Retinal pigment epithelial cell (primary cell): ENCODE measurements around the gene BAG5.

Experiments
- DNase-seq: peaks from one replicate; pipeline ENCODE4 v3.0.0-alpha.2; 2010; ENCODE audit warnings: low read depth
- H3K4me3 ChIP-seq: 2 replicates; pipeline ENCODE4 v1.5.1; 2011; ENCODE audit warnings: mild to moderate bottlenecking, low read length, control low read depth, moderate library complexity
- TF ChIP-seq, protein P1 (sequence below): conservative IDR thresholded peaks from 2 replicates; pipeline ENCODE4 v1.5.1; 2011; ENCODE audit warnings: low read depth, low read length, control low read depth, inconsistent platforms

Gene BAG5

DNA sequence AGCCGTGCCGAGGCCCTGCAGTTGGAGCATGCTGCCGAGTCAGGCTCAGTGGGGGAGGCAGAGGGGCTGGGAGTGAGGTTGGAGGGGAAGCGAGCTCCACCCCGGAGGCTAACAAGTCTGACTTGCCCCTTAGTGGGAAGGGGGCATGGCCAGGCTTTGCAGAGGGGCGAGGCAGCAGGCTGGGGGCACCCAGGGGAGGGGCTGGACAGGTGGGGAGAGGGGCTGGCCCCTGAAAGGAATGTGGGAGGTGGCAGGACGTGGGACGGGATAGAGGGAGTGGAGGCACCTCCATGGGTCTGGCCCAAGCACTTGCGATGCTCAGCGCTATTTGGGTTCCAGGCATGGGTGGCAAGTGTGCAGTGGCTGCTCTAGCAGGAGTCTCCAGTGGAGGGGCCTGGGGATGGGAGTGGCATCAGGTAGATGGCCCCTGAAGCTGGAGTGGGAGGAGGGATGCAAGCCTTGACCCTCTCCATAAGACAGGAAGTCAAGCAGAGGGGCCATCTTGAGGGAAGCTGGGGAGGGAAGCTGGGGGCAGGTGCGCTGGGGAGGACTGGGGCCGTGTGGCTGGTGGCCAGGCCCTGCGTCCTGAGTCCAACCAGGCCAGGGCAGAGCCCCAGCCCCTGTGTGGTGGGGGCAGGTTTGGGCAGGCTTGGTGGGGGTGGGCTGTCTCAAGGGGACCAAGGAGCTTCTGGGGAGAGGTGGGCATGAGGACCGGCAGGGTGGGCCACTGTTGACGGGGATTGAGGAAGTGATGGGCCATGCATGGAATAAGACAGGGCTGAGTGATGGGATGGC is 30.8 kb downstream of the BAG5 start:
- no peak overlapping the region for H3K4me3 ChIP-seq
- no peak for DNase-seq
- TF ChIP-seq, protein P1, sequence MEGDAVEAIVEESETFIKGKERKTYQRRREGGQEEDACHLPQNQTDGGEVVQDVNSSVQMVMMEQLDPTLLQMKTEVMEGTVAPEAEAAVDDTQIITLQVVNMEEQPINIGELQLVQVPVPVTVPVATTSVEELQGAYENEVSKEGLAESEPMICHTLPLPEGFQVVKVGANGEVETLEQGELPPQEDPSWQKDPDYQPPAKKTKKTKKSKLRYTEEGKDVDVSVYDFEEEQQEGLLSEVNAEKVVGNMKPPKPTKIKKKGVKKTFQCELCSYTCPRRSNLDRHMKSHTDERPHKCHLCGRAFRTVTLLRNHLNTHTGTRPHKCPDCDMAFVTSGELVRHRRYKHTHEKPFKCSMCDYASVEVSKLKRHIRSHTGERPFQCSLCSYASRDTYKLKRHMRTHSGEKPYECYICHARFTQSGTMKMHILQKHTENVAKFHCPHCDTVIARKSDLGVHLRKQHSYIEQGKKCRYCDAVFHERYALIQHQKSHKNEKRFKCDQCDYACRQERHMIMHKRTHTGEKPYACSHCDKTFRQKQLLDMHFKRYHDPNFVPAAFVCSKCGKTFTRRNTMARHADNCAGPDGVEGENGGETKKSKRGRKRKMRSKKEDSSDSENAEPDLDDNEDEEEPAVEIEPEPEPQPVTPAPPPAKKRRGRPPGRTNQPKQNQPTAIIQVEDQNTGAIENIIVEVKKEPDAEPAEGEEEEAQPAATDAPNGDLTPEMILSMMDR, result no peak

DNA sequence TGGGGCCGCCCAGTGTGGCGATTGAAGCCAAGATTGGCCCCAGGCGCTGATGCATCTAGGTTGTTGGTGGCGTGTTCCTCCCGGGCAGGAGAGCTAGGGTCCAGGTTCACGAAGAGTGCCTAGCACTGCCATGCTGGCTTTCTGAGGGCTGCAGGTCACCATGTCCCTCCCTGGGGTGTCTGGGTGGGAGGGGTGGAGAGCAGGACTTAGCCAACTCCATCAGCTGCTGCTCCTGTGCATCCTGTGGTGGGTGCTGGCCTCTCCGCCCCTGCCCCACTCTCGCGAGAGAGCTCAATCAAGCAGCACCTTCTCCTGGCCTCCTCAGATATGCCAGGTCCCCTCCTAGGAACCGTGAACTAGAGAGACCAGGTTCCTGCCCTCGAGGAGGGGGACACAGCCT is 31.6 kb downstream of the BAG5 start:
- DNase-seq, result no peak
- no peak overlapping the region for H3K4me3 ChIP-seq
- TF ChIP-seq, protein P1, result no peak

DNA sequence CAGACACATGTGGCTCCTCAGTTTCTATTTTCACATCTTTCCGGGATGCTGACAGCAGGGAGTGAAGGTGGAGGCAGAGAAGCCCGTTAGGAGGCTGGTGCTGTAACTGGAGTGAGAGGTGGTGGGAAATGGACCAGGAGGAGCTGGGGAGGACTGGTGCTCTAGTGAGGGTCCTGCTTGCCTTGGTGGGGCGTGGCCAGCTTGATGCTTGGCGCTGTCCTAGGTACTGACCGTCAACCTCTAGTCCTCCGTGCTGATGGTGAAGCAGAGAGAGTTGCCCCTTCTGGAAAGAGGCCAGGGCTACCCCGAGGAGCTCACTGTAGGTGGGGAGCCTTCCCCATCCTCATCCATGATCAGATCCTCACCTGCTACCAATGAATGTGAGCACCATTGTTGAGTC is 32.1 kb downstream of the BAG5 start:
- peak overlapping the region; percentile 90 for H3K4me3 ChIP-seq
- TF ChIP-seq, protein P1, result no peak
- no peak for DNase-seq

DNA sequence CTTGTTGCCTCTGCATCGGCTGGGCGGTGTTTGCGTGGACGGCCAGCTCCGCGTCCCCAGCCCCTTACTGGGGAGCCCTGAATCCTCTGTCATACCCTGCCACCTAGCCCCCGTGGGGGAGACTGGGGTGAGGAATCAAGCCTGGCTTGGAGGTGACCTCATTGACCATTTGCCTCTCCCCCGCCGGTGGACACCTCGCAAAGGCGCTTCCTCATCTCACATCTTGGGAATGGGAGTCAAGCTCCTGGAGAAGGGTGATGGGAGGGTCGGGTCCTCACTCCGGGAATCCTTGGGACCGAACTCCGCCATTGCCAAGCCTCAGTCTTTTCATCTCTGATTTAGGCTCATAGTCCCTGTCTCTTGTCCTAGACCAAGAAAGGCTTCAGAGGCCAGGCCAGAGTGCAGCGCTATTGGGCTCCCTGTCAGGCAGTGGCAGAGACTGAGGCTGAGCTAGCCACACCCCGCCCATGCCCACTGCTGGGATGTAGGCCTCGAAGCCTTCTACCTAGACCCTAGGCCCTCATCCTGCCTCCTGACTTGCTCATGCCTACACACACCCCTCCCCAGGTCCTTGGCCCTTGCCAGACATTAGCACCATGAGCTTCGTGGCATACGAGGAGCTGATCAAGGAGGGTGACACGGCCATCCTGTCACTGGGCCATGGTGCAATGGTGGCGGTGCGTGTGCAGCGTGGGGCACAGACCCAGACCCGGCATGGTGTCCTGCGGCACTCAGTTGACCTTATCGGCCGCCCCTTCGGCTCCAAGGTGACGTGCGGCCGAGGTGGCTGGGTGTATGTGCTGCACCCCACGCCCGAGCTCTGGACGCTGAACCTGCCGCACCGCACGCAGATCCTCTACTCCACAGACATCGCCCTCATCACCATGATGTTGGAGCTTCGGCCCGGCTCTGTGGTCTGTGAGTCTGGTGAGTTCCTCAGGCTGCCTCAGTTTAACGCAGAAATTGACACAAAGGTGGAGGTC is 32.8 kb downstream of the BAG5 start:
- DNase-seq, result no peak
- H3K4me3 ChIP-seq, result peak overlapping the region; percentile 90
- TF ChIP-seq, protein P1, result no peak

DNA sequence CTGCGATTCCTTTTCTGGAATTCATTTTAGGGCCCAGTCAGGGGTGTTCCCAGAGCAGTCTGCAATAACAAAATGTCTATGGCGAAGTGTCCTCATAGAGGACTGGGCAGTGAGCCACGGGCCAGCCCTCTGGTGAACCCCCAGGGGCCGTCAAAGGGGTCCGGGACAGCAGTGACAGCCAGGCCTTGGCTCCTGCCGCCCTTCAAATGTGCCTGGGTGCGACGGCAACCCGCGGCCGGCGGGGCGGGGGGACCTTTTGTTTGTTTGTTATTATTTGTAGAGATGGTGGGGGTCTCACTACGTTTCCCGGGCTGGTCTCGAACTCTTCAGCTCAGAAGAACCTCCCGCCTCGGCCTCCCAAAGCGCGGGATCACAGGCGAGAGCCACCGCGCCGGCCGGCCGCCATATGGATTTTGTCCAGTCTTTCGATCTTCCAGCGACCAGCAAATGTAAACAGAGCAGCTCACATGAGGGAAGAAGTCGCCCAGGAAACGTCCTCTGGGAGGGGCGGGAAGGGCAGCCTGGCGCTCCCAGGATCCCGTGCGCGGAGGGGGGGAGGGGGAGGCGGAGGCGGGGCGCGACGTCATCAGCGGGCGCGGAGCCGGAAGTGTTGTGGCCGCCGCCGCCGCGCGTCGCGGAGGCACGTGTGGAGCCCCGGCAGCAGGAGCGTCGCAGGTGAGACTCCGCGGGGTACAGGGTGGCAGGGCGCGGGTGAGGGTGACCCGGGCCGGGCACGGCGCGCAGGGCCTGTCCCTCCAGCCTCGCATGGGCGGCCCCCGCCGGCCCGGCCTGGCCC is 33.7 kb downstream of the BAG5 start, which contains the start of gene TRMT61A:
TSS of gene TRMT61A (plus strand) at position 610 of the 796 bp plus-strand sequence. CDS start 783 bp downstream, outside the sequence.
- TF ChIP-seq, protein P1, result no peak
- no peak for DNase-seq

DNA sequence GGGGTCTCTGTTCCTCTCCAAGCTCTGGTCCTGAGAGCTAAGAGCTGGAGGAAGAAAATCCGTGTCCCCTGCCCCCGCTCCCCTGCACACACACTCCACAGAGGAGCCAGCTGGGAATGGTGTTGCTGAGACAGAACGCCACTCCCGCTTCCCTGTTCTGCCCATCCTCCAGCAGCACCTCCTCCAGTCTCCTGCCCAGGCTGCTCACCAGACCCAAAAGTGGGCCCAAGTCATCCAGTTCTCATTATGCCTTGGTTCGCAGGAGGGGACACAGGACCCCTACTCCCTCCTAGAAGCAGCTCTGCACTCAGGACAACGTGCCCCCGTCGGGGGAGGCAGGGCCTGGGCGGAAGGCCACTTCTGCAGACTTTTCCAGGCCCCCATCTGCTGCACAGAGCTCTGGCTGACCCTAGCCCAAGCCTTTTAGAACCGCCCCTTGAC is 34.3 kb downstream of the BAG5 start:
- H3K4me3 ChIP-seq, result peak overlapping the region; percentile 61
- DNase-seq, result no peak
- TF ChIP-seq, protein P1, result no peak

More for the DNA sequence above, 33.7 kb downstream of the BAG5 start, which contains the start of gene TRMT61A:
- peak within 1 kb of the TSS; percentile 90 for H3K4me3 ChIP-seq
